Activated naive CD8-positive, alpha-beta T cell (primary cell): ENCODE data around the gene EEFSEC.

Source experiments
- H3K27ac Mint-ChIP-seq: one replicate; pipeline ENCODE4 v1.8.0; 2021; ENCODE audit warnings: mixed read lengths
- H3K27me3 Mint-ChIP-seq: one replicate; pipeline ENCODE4 v1.8.0; 2021; ENCODE audit warnings: mixed read lengths
- H3K36me3 Mint-ChIP-seq: one replicate; pipeline ENCODE4 v1.8.0; 2021; ENCODE audit warnings: mixed read lengths
- H3K4me1 Mint-ChIP-seq: one replicate; pipeline ENCODE4 v1.8.0; 2021; ENCODE audit warnings: low read depth, mixed read lengths
- H3K4me3 Mint-ChIP-seq: one replicate; pipeline ENCODE4 v1.8.0; 2021; ENCODE audit warnings: mild to moderate bottlenecking, mixed read lengths
- H3K9me3 Mint-ChIP-seq: one replicate; pipeline ENCODE4 v1.8.0; 2021; ENCODE audit warnings: low read depth, mixed read lengths

Gene EEFSEC

DNA sequence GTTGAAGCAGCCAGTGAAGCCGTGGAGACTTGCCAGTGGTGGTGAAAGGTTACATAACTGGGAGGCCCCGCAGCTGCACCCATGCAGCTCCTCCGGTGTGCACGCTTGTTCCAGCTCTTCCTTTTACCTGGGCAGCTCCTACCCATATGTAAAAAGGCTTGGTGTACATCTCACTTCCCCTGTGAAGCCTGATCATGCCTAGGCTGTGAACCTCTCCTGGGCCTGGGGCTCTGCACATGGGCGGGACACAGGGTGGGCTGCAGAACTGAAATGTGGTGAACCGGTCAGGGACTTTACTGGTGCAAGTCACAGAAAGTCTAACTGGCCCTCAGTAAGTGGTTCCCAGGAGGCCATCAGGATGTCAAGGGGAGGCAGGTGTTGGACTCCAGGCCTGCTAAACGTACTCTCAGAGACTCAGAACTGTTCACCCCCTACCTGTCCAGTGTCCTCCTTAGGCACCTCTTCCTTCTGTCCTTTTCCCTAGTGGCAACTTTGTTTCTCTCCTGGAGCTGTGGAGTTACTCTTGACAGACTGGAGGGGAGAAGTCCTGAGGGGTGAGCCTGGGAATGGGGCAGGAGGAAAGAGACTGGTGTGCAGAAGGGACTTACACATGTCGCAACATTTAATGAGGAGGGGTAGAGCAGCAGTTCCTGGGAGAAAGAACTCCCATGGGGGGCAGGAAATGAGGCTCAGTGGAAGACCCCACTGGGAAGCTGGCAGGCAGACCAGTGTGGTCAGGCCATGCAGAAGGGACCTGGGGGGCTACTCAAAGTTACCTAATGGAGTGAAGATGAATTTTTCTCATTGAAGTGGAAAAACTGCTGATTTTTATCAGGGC is 148.1 kb downstream of the EEFSEC start:
- H3K27ac Mint-ChIP-seq: no peak overlapping the region
- H3K9me3 Mint-ChIP-seq: no peaks in the 10 kb centered on the region

GRCh38 chr3:128306481-128306880 is 153.2 kb downstream of the EEFSEC start:
- Mint-ChIP-seq H3K4me1 (peaks cover 25% of the 10 kb centered on the region), H3K4me3 (no peak overlapping the region), H3K9me3 (no peaks in the 10 kb centered on the region), H3K27me3 (no peaks in the 10 kb centered on the region), H3K36me3 (peaks cover 19% of the 10 kb centered on the region), H3K27ac (no peak overlapping the region)

More for the DNA sequence above, 148.1 kb downstream of the EEFSEC start:
- no peaks in the 10 kb centered on the region for H3K27me3 Mint-ChIP-seq
- H3K36me3 Mint-ChIP-seq: peaks cover 21% of the 10 kb centered on the region
- H3K4me3 Mint-ChIP-seq: no peak overlapping the region
- H3K4me1 Mint-ChIP-seq: peaks cover 34% of the 10 kb centered on the region

GRCh38 chr3:128307029-128307633 is 153.8 kb downstream of the EEFSEC start:
- Mint-ChIP-seq H3K27ac (no peak overlapping the region), H3K4me3 (no peak overlapping the region), H3K27me3 (no peaks in the 10 kb centered on the region), H3K9me3 (no peaks in the 10 kb centered on the region), H3K4me1 (peaks cover 21% of the 10 kb centered on the region), H3K36me3 (peaks cover 23% of the 10 kb centered on the region)

DNA sequence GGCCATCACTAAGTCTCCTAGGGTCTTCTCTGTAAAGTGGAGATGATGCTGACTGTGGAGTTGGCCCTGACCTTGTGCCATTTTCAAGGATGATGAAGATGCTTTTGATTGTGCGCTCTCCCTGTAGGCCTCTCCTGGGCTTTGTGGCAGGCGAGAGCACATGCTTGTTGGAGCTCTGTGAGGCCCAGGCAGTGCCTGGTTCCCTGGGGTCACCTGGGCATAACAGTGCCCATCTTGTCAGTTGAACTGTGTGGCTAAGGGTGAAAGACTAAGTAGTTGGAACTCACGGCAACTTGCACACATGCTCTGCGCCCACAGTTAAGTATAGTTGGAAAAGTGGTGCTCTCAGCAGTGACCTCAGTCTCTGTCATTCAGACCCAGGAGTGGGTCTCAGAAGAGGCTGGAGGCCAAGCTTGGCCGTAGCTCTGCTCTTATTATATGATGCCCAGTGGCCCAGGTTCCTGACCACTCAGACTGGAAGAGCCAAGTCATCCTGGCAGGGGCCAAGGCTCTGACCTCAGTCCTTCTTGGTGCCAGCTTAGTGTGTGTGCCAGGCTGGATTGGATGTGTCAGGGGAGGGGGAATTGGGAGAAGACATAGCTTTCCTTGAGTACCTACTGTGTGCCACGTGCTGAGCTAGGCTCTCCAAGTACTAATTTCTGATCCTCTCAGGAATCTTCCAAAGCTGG is 154.6 kb downstream of the EEFSEC start:
- Mint-ChIP-seq H3K4me1 (peaks cover 25% of the 10 kb centered on the region), H3K27me3 (no peaks in the 10 kb centered on the region), H3K9me3 (no peaks in the 10 kb centered on the region), H3K36me3 (peaks cover 23% of the 10 kb centered on the region), H3K27ac (no peak overlapping the region), H3K4me3 (no peak overlapping the region)

DNA sequence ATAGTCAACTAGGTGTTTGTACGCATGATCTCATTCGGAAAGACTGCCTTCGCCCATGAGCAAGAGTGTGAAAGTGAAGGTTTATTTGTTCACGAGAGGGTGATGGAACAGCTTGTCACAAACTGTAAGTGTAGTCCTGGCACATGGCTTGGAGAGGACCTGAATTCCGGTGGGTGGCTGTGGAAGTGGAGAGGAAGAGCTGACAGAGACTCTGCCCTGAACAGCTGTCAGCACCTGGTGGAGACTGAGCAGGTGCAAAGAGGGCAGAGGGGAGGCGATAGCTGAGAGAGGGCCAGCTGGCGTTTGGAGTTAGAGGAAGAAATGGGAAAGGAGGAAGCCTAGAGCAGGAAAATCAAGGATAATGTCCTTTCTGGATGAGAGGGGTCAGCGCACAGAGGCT is 155.7 kb downstream of the EEFSEC start:
- no peaks in the 10 kb centered on the region for H3K9me3 Mint-ChIP-seq
- no peak overlapping the region for H3K27ac Mint-ChIP-seq
- no peak overlapping the region for H3K4me3 Mint-ChIP-seq
- H3K4me1 Mint-ChIP-seq: peaks cover 27% of the 10 kb centered on the region
- H3K27me3 Mint-ChIP-seq: no peaks in the 10 kb centered on the region
- H3K36me3 Mint-ChIP-seq: peaks cover 17% of the 10 kb centered on the region

GRCh38 chr3:128310286-128311058 is 157.2 kb downstream of the EEFSEC start:
- H3K27me3 Mint-ChIP-seq: no peaks in the 10 kb centered on the region
- H3K9me3 Mint-ChIP-seq: no peaks in the 10 kb centered on the region
- H3K36me3 Mint-ChIP-seq: peaks cover 14% of the 10 kb centered on the region
- H3K4me3 Mint-ChIP-seq: no peak overlapping the region
- H3K27ac Mint-ChIP-seq: no peak overlapping the region
- H3K4me1 Mint-ChIP-seq: peaks cover 40% of the 10 kb centered on the region

- Mint-ChIP-seq H3K27ac (no peak overlapping the region), H3K4me3 (no peak overlapping the region), H3K9me3 (no peaks in the 10 kb centered on the region), H3K27me3 (no peaks in the 10 kb centered on the region), H3K4me1 (peaks cover 50% of the 10 kb centered on the region), H3K36me3 (peaks cover 12% of the 10 kb centered on the region)
Measured at GRCh38 chr3:128311441-128311844, 158.2 kb downstream of the EEFSEC start.

DNA sequence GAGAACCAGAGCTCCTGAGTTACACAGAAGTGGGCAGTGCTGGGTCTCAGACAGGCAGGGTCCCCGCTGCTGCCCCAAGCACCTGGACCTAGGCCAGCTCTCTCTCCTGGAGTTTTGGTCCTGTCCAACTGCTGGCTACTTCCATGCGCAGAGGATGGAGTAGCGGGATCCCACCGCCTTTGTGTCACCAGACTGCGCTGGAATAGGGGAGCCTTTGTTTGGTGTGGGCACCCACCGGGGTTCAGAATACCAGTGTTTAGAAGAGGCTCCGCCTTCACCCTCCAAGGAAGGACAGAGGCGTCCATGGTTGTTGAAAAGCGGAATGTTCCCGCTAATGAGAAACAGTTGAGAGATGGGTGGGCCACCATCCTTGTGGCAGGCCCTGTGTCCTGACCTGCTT is 159.0 kb downstream of the EEFSEC start:
- H3K27me3 Mint-ChIP-seq: no peaks in the 10 kb centered on the region
- no peak overlapping the region for H3K27ac Mint-ChIP-seq
- H3K9me3 Mint-ChIP-seq: no peaks in the 10 kb centered on the region
- peaks cover 12% of the 10 kb centered on the region for H3K36me3 Mint-ChIP-seq
- peaks cover 57% of the 10 kb centered on the region for H3K4me1 Mint-ChIP-seq
- H3K4me3 Mint-ChIP-seq: no peak overlapping the region

DNA sequence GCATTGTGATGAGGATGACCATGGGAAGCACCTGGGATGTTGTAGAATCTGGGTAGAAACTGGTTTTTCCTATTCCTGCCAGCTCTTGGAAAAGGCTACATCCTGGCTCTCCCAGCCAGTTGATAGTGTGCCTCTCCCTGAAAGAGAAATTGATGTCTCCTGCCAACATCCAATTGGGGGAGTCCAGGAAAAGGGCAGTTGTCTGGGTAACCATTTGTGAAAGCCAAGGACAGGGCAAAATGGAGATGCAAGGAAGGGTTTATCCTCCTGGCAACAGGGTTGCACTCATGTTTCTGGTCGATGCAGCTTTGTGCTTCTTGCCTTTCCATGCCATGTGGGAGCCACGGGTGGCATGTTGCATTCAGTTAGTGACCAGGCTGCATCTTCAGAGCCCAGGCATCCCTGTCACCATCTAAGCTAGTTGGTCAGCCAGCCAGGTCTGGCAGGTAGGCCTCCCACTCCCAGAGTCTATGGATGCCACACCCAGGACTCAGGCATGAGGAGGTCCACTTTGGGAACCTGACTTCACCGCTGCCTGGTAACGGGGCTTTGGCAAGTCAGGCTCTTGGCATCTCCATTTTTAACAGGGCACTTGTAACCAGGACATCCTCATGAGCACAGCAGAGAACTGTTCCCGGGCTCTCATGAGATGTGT is 159.9 kb downstream of the EEFSEC start:
- Mint-ChIP-seq H3K4me1 (peaks cover 63% of the 10 kb centered on the region), H3K27me3 (no peaks in the 10 kb centered on the region), H3K9me3 (no peaks in the 10 kb centered on the region), H3K27ac (no peak overlapping the region), H3K36me3 (peaks cover 12% of the 10 kb centered on the region), H3K4me3 (no peak overlapping the region)

DNA sequence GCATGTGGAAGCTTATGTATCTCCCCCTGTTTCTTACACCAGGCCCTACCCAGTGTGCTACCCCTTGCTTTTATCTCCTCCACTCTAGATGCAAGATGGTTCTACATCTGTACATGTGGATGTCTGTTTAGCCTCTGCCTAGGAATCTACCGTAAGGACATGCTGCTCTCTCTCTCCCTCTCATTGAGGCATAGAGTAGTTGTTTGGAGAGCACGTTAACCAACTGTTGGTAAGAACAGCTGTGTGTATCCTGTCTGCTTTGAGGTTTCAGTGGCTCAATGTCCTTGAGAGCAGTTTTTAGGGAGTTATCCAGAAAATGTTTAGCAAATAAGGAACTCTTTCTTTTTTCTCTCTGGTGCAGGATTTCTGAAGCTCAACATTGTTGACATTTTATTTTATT is 160.7 kb downstream of the EEFSEC start:
- Mint-ChIP-seq H3K4me1 (peaks cover 68% of the 10 kb centered on the region), H3K9me3 (no peaks in the 10 kb centered on the region), H3K27me3 (no peaks in the 10 kb centered on the region), H3K27ac (peak overlapping the region; percentile 4), H3K4me3 (no peak overlapping the region), H3K36me3 (peaks cover 9% of the 10 kb centered on the region)

- peak overlapping the region; percentile 87 for H3K27ac Mint-ChIP-seq
- no peak overlapping the region for H3K4me3 Mint-ChIP-seq
Measured at GRCh38 chr3:128315313-128315712, 162.0 kb downstream of the EEFSEC start.

DNA sequence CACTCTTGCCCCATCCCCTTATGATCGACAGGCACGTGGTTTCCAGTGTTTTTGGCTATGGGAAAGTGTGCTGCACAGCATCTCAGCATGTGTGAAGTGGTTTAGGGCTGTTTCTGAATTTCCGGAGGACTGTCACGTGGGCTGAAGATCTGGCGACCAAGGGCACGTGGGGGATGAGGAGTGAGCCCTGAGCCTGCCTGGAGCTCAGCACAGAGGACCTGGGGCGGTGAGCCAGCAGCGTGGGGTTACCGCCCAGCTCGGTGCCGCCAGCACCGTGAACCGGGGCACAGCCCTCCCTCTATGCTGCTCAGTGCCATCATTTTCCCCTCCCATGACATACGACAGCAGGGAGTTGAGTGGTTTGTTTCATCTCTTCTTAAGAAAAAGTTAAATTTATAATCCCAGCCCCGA is 163.2 kb downstream of the EEFSEC start:
- H3K36me3 Mint-ChIP-seq: peaks cover 4% of the 10 kb centered on the region
- peaks cover 75% of the 10 kb centered on the region for H3K4me1 Mint-ChIP-seq
- H3K27me3 Mint-ChIP-seq: no peaks in the 10 kb centered on the region
- H3K9me3 Mint-ChIP-seq: no peaks in the 10 kb centered on the region
- peak overlapping the region; percentile 48 for H3K4me3 Mint-ChIP-seq
- peak overlapping the region; percentile 87 for H3K27ac Mint-ChIP-seq

More at GRCh38 chr3:128315313-128315712, 162.0 kb downstream of the EEFSEC start:
- H3K4me1 Mint-ChIP-seq: peaks cover 72% of the 10 kb centered on the region
- H3K9me3 Mint-ChIP-seq: no peaks in the 10 kb centered on the region
- peaks cover 7% of the 10 kb centered on the region for H3K36me3 Mint-ChIP-seq
- H3K27me3 Mint-ChIP-seq: no peaks in the 10 kb centered on the region

- no peaks in the 10 kb centered on the region for H3K36me3 Mint-ChIP-seq
- peaks cover 81% of the 10 kb centered on the region for H3K4me1 Mint-ChIP-seq
- H3K27me3 Mint-ChIP-seq: no peaks in the 10 kb centered on the region
- no peaks in the 10 kb centered on the region for H3K9me3 Mint-ChIP-seq
- H3K27ac Mint-ChIP-seq: peak overlapping the region; percentile 87
- peak overlapping the region; percentile 44 for H3K4me3 Mint-ChIP-seq
Measured at GRCh38 chr3:128317101-128317697, 163.9 kb downstream of the EEFSEC start.

- H3K4me1 Mint-ChIP-seq: peaks cover 81% of the 10 kb centered on the region
- no peaks in the 10 kb centered on the region for H3K27me3 Mint-ChIP-seq
- H3K27ac Mint-ChIP-seq: peak overlapping the region; percentile 87
- no peaks in the 10 kb centered on the region for H3K9me3 Mint-ChIP-seq
- H3K36me3 Mint-ChIP-seq: no peaks in the 10 kb centered on the region
- H3K4me3 Mint-ChIP-seq: no peak overlapping the region
Measured at GRCh38 chr3:128317698-128318231, 164.5 kb downstream of the EEFSEC start.
